Natural killer cell (primary cell): Measurements from ENCODE around the gene LENG1. TPM values are rescaled to one million over a fixed set of nuclear protein-coding genes. Genes with fewer than 3 reads are reported as not detected.

Source experiments
- ATAC-seq, 3 donors: fragments of 150-1000 bp in 2 of 3; fragments of 200-7000 bp in 1 of 3; cut with Tn5 transposase; 1 replicate in 1 of 3; 2 replicates in 2 of 3; pipeline ENCODE4 v1.10.0; 2021; ENCODE audit warnings: mild to moderate bottlenecking in 2 of 3, moderate library complexity in 2 of 3
- DNase-seq, 2 donors: peaks; one replicate each; pipeline versions ENCODE4 v3.0.0 to v3.0.0-alpha.2; 2013 to 2021; ENCODE audit warnings: mixed read lengths in 1 of 2
- H3K27ac ChIP-seq: one replicate; pipeline ENCODE4 v1.5.1; 2013; ENCODE audit warnings: mild to moderate bottlenecking, low read length
- H3K27me3 ChIP-seq: one replicate; pipeline ENCODE4 v1.6.1; 2013; ENCODE audit warnings: low read length; ENCODE audit not compliant: control insufficient read depth, insufficient read depth
- H3K36me3 ChIP-seq: one replicate; pipeline ENCODE4 v1.6.1; 2013; ENCODE audit warnings: low read length; ENCODE audit not compliant: control insufficient read depth, insufficient read depth
- H3K4me1 ChIP-seq: one replicate; pipeline ENCODE4 v1.6.1; 2013; ENCODE audit warnings: low read length; ENCODE audit not compliant: control insufficient read depth, insufficient read depth
- H3K4me3 ChIP-seq: one replicate; pipeline ENCODE4 v1.5.1; 2013; ENCODE audit warnings: low read length
- H3K9me3 ChIP-seq: one replicate; pipeline ENCODE4 v1.6.1; 2013; ENCODE audit warnings: low read length; ENCODE audit not compliant: control insufficient read depth, insufficient read depth
- H3K27ac Mint-ChIP-seq, 2 donors: one replicate each; pipeline ENCODE4 v1.8.0; 2022; ENCODE audit warnings: mild to moderate bottlenecking in 2 of 2, mixed read lengths in 2 of 2, moderate library complexity in 1 of 2
- H3K27me3 Mint-ChIP-seq, 2 donors: one replicate each; pipeline ENCODE4 v1.8.0; 2022; ENCODE audit warnings: low read depth in 2 of 2, mixed read lengths in 2 of 2
- H3K36me3 Mint-ChIP-seq: one replicate; pipeline ENCODE4 v1.8.0; 2022; ENCODE audit warnings: mixed read lengths
- H3K4me1 Mint-ChIP-seq, 2 donors: one replicate each; pipeline ENCODE4 v1.8.0; 2022; ENCODE audit warnings: mixed read lengths in 2 of 2
- H3K4me3 Mint-ChIP-seq: one replicate; pipeline ENCODE4 v1.8.0; 2022; ENCODE audit warnings: mild to moderate bottlenecking, moderate library complexity, mixed read lengths
- H3K9me3 Mint-ChIP-seq, 2 donors: one replicate each; pipeline ENCODE4 v1.8.0; 2022; ENCODE audit warnings: mixed read lengths in 2 of 2
- CTCF ChIP-seq: fragments of 200-600 bp; IDR thresholded peaks from one replicate; pipeline ENCODE4 v1.8.0; 2022; ENCODE audit warnings: antibody characterized with exemption
- WGBS: methylation state at CpG from one replicate; pipeline ENCODE4 v1.1.7; 2013; ENCODE audit warnings: missing lambda C conversion rate; ENCODE audit not compliant: insufficient coverage; 5-methylcytosine and 5-hydroxymethylcytosine counted together
- intact Hi-C: fragments of 100-400 bp; cut with micrococcal nuclease; formaldehyde crosslinking; loops from one replicate; pipeline ENCODE4 v1.14.2; 2022
- total RNA-seq, 4 donors: library from RNA; stranded (reverse); fragments of 120-200 nt in 1 of 4; gene quantifications; one replicate each; pipeline versions ENCODE4 v1.2.3 to v1.2.4, GENCODE V29; 2013 to 2022

LENG1 gene
- total RNA-seq, 3 donors from 2014 or later (not counting 1 experiment from before 2014, with no cell fraction given): 8.3 to 9.4 (median 9.1) TPM

GRCh38 chr19:54178581-54179261 lies 19.2 kb upstream of the LENG1 start:
- Mint-ChIP-seq H3K27ac (no peak overlapping the region), H3K4me1 (no peaks in the 10 kb centered on the region), H3K9me3 (no peaks in the 10 kb centered on the region), H3K27me3 (no peaks in the 10 kb centered on the region), H3K36me3 (no peaks in the 10 kb centered on the region), H3K4me3 (no peak overlapping the region)
- Histone ChIP-seq H3K27me3 (no peaks in the 10 kb centered on the region), H3K9me3 (no peaks in the 10 kb centered on the region), H3K4me3 (no peak overlapping the region), H3K27ac (no peak overlapping the region), H3K4me1 (peaks cover under 1% of the 10 kb centered on the region), H3K36me3 (no peaks in the 10 kb centered on the region)
- intact Hi-C loops: no loop called here
- ATAC-seq: peak; percentile 84 to 99 (median 99)
- WGBS: 92% methylated on average over 23 of the region's 23 CpGs
- peak in 1 of 2 donors; percentile 66 for DNase-seq
- TF ChIP-seq CTCF: no peak

GRCh38 chr19:54173951-54174834 lies 14.7 kb upstream of the LENG1 start:
- no peaks in the 10 kb centered on the region for H3K36me3 ChIP-seq
- H3K27me3 Mint-ChIP-seq: peaks cover 0 to 4% of the 10 kb centered on the region in 2 donors
- H3K4me3 ChIP-seq: no peak overlapping the region
- no peak overlapping the region for H3K27ac ChIP-seq
- H3K4me1 ChIP-seq: peaks cover 11% of the 10 kb centered on the region
- no peaks in the 10 kb centered on the region for H3K27me3 ChIP-seq
- no peak for TF ChIP-seq CTCF
- H3K9me3 ChIP-seq: no peaks in the 10 kb centered on the region
- ATAC-seq (no peak), DNase-seq (no peak)
- no peaks in the 10 kb centered on the region for H3K9me3 Mint-ChIP-seq
- WGBS: 90% methylated on average over 25 of the region's 25 CpGs
- H3K4me1 Mint-ChIP-seq: peaks cover 0 to 4% of the 10 kb centered on the region in 2 donors
- H3K4me3 Mint-ChIP-seq: no peak overlapping the region
- intact Hi-C loops: no loop called here
- no peak overlapping the region for H3K27ac Mint-ChIP-seq
- H3K36me3 Mint-ChIP-seq: no peaks in the 10 kb centered on the region

- peaks cover 0 to 4% of the 10 kb centered on the region in 2 donors for H3K27me3 Mint-ChIP-seq
- no peaks in the 10 kb centered on the region for H3K36me3 ChIP-seq
- no peak for TF ChIP-seq CTCF
- H3K9me3 ChIP-seq: no peaks in the 10 kb centered on the region
- intact Hi-C loops: no loop called here
- DNase-seq (no peak), ATAC-seq (no peak)
- no peak overlapping the region for H3K4me3 ChIP-seq
- no peak overlapping the region for H3K27ac Mint-ChIP-seq
- no peak overlapping the region for H3K4me3 Mint-ChIP-seq
- H3K9me3 Mint-ChIP-seq: no peaks in the 10 kb centered on the region
- 49% methylated on average over 15 of the region's 15 CpGs for WGBS
- H3K36me3 Mint-ChIP-seq: no peaks in the 10 kb centered on the region
- H3K4me1 Mint-ChIP-seq: peaks cover 0 to 7% of the 10 kb centered on the region in 2 donors
- H3K27ac ChIP-seq: no peak overlapping the region
- no peaks in the 10 kb centered on the region for H3K27me3 ChIP-seq
- H3K4me1 ChIP-seq: peaks cover 13% of the 10 kb centered on the region
These were observed 13.8 kb upstream of the LENG1 start for GRCh38 chr19:54173359-54173699.
